WERI-Rb-1 (cell line): ENCODE data around the gene WDR36.

ENCODE experiments used
- DNase-seq: peaks from one replicate; pipeline ENCODE4 v3.0.0-alpha.2; 2020
- H3K27ac ChIP-seq: fragments of 250-450 bp; sonication (Bioruptor Pico); 2 replicates; pipeline ENCODE4 v1.5.1; 2020; ENCODE audit warnings: mild to moderate bottlenecking, moderate library complexity
- H3K27me3 ChIP-seq: fragments of 250-450 bp; sonication (Bioruptor Pico); 2 replicates; pipeline ENCODE4 v1.5.1; 2021; ENCODE audit warnings: mild to moderate bottlenecking, low read depth, moderate library complexity; ENCODE audit not compliant: insufficient read depth, severe bottlenecking
- H3K36me3 ChIP-seq: fragments of 250-450 bp; sonication (Bioruptor Pico); 2 replicates; pipeline ENCODE4 v1.5.1; 2020; ENCODE audit warnings: mild to moderate bottlenecking, moderate library complexity
- H3K4me3 ChIP-seq: 2 replicates; pipeline ENCODE4 v1.5.1; 2011; ENCODE audit warnings: low read depth, mild to moderate bottlenecking, control low read depth, low read length
- H3K9me3 ChIP-seq: fragments of 250-450 bp; sonication (Bioruptor Pico); 2 replicates; pipeline ENCODE4 v1.5.1; 2021; ENCODE audit warnings: mild to moderate bottlenecking, moderate library complexity; ENCODE audit not compliant: severe bottlenecking
- CTCF ChIP-seq: IDR thresholded peaks from 2 replicates; pipeline ENCODE4 v1.5.1; 2011; ENCODE audit warnings: low read depth, mild to moderate bottlenecking, control low read depth, inconsistent platforms, low read length

WDR36 gene

GRCh38 chr5:111063709-111064322 is 28.3 kb upstream of the WDR36 start:
- no peak overlapping the region for H3K27ac ChIP-seq
- H3K27me3 ChIP-seq: peaks cover 17% of the 10 kb centered on the region
- no peak for DNase-seq
- H3K9me3 ChIP-seq: no peaks in the 10 kb centered on the region
- no peaks in the 10 kb centered on the region for H3K36me3 ChIP-seq
- TF ChIP-seq CTCF: peak; percentile 67
- no peak overlapping the region for H3K4me3 ChIP-seq

GRCh38 chr5:111066261-111066938 is 25.7 kb upstream of the WDR36 start:
- Histone ChIP-seq H3K27ac (no peak overlapping the region), H3K4me3 (no peak overlapping the region), H3K27me3 (peaks cover 41% of the 10 kb centered on the region), H3K9me3 (no peaks in the 10 kb centered on the region), H3K36me3 (no peaks in the 10 kb centered on the region)
- no peak for DNase-seq
- no peak for TF ChIP-seq CTCF

GRCh38 chr5:111068213-111068612 is 23.9 kb upstream of the WDR36 start:
- Histone ChIP-seq H3K27me3 (peaks cover 59% of the 10 kb centered on the region), H3K27ac (no peak overlapping the region), H3K9me3 (no peaks in the 10 kb centered on the region), H3K4me3 (no peak overlapping the region), H3K36me3 (no peaks in the 10 kb centered on the region)
- no peak for TF ChIP-seq CTCF
- DNase-seq: no peak

GRCh38 chr5:111069839-111070238 is 22.3 kb upstream of the WDR36 start:
- H3K27ac ChIP-seq: no peak overlapping the region

GRCh38 chr5:111070272-111071134 is 21.6 kb upstream of the WDR36 start:
- no peak overlapping the region for H3K27ac ChIP-seq
- H3K9me3 ChIP-seq: no peaks in the 10 kb centered on the region
- H3K27me3 ChIP-seq: peaks cover 69% of the 10 kb centered on the region
- H3K4me3 ChIP-seq: peak overlapping the region; percentile 28
- peak; percentile 21; the same call in 1 of the 2 replicates for TF ChIP-seq CTCF
- DNase-seq: peak; percentile 64
- H3K36me3 ChIP-seq: no peaks in the 10 kb centered on the region

More at GRCh38 chr5:111069839-111070238, 22.3 kb upstream of the WDR36 start:
- TF ChIP-seq CTCF: no peak
- H3K27me3 ChIP-seq: peaks cover 69% of the 10 kb centered on the region
- H3K9me3 ChIP-seq: no peaks in the 10 kb centered on the region
- DNase-seq: no peak
- no peaks in the 10 kb centered on the region for H3K36me3 ChIP-seq
- peak overlapping the region; percentile 28; the same call in 1 of the 2 replicates for H3K4me3 ChIP-seq
